Embryonic facial prominence (tissue), 1 donor: ENCODE measurements around the gene DSG2.
"Not testable (repeated sequence)": the region's sequence is repeated elsewhere in the genome, so short reads cannot be mapped to it uniquely, and the experiment has no call there.

Experiments used
- DNase-seq: peaks from one replicate; pipeline ENCODE4 v3.0.0-alpha.2; 2016; ENCODE audit errors: extremely low spot score

The DSG2 gene

DNA sequence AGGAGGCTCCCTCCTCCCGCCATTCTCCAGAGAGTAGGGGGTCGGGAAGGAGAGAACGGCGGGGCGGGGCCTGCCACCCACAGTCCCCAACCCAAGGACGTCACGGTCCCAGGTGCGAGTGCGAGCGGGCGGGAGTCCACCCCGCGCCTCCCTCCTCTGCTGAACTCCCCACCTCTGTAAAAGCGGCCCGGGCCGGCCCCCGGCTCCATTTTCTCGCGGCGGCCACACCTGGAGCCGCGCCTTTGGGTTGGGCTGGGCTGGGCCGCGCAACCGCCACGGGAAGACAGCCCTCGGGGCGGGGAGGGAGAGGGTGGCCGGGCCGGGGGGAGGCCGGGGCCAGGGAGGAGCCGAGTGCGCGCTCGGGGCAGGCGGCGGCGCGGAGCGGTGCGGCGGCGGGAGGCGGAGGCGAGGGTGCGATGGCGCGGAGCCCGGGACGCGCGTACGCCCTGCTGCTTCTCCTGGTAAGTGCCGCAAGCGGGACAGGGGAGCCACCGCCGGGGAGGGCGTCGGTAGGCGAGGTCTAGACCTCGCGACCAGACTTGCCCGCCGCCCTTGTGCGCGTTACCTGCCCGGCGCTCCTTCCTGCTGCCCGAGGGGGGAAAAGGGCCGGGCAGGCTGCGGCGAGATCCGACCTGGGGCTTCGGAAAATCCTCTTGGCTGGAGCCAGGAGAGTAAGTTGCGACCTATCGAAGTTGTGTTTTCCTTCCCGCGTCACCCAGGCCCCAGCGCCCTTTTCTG lies at the start of gene DSG2:
DSG2 (plus strand) TSS at position 342 of the 738 bp plus-strand sequence; CDS start at position 417, 75 bp downstream.
- DNase-seq = peak; percentile 22

DNA sequence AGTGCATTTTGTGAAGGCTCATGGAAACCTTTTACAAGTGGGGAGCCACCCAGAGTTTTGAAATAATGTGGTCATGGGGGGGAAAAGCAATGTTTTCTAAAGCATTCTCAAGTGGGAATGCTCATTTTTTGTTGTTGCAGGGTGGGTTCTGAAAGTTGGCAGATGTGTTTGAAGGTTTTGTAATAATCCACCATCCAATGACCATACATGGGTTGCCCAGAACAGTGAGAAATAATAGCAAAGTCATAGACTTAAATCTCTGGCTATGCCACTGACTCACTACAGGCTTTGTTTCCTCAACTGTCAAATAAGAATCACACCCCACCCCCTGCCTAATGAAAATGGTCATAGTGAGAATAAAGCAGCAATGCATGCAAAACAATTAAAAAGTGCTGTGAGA lies 47.6 kb upstream of the DSG2 start:
- DNase-seq = no peak

DNA sequence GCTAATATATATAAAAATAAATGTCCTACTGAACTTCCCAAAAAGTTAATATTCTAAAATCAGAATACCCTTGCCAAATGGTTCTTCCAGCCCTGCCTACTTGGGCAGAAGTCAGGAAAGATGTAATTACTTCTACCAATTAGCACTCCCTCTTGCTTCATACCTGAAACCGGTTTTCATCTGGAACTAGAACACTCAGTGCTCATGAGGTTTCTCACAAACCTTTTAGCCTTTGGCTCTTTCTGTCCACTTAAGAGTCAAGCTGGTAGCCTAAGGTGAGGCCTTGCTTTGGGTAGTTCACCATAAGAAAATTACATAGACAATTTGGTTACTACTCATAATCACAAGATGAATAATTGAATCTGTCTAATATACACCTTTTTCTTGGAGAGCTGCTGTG lies 46.4 kb upstream of the DSG2 start:
- no peak for DNase-seq

GRCh38 chr18:31454066-31454708 lies 43.8 kb upstream of the DSG2 start:
- no peak for DNase-seq

DNA sequence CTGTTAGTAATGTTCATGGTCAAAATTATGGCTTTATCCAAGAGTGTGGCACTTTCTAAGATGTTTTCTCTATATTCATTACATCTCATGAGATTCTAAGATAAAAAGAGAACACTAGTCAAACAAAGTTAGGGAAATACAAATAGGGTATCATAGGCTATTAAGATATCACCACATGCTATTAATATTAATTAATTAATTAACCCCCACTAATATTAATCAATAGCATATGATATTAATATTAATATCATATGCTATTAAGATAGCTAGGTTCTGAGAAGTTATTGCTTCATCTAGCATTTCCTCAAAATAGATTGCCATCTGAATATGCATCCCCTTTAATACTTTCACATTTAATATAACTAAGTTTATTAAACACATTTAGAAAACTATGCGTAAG lies 28.3 kb upstream of the DSG2 start:
- DNase-seq = no peak

GRCh38 chr18:31478688-31479087 lies 19.3 kb upstream of the DSG2 start:
- no peak for DNase-seq

DNA sequence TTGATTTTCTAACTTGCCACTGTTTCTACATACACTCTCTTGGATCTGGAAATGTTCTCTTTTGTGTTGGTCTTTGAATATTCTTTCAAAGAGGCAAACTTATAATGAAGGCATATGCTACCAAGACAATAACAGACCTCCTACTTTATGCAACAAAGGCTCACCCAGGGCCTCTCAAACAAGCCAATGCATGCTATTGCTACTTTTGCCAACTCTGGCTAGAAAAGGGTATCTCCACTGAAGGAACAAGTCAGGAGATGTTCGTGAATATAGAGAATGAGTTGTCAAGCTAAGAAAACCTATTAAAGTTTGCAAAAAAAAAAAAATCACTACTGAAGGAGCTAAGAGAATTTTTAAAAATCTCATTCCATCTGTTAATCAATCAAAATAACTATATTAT lies 15.9 kb upstream of the DSG2 start:
- no peak for DNase-seq

DNA sequence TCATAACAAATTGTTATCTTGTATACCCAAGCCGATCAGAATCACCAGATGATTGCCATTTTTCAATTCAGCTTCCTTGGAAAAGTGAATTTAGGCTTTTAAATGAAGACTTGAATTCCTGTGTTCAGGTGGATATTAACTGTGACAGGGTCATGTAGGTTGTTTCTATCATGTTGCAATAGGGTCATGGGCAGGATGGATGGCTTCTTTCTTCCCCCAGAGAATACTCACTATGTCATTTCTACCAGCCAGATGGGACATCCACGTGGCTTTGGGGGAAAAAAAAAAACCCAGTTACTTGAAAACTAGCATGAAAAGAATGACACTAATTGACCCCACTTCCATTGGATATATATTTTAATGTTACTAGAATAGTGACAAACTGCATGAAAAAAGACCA lies 14.6 kb upstream of the DSG2 start:
- no peak for DNase-seq

DNA sequence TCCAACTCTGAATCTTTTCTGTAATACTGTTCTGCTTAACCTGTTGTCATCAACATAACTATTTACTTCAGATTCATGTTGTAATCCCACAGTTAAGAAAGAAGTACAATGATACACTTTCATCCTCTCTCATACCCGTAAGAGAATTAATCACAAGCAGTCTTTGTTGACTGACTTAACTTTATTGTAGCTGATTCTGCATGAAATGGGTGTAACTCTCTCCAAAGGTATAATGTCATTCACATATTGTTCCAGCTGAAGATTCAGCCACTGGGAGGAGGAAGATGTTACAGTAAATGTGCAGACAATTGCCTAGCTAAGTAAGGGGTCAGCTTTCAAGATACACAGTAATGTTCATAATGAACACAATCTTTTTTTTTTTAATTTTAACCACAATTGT lies 13.5 kb upstream of the DSG2 start:
- DNase-seq = no peak

DNA sequence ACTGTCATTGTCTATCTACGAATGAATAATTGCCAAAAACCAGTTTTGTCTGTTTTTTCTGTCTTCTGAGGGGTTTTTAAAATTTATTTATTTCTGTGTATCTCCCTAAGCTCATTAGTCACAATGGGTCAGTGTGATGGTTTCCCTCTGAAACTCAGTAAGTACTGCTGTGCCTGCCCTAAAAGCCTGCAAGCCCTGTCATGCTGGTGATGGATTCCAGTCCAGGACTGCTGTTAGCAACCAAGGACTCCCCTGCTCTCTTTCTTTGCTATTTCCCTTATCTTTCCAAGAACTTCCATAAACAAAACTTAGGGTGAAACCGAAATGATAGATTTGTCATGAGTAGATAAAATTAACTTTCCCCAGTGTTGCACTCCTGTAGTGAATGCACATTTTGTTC lies 11.8 kb upstream of the DSG2 start:
- no peak for DNase-seq

GRCh38 chr18:31487246-31488015 lies 10.5 kb upstream of the DSG2 start:
- DNase-seq = no peak

- no peak for DNase-seq
Measured at GRCh38 chr18:31489311-31489710, 8.7 kb upstream of the DSG2 start.

DNA sequence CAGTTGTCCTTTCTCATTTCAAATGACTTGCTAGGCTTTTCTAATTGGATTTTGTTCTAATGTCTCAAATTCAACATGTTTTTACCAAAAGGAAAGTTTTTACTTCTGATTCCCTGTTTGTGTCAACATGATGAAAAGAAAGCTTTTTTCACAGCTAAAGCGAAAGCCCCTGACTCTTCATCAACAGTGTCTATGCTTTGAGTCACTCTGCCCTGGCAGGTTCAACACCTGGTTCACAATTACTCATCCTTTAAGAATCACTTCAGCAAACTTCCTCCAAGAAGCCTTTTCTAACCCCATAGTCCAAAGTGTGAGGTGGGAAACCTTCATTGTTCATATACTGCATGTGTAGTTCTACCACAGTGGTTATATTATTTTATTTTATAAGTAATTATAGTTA lies 7.6 kb upstream of the DSG2 start:
- DNase-seq = no peak

- no peak for DNase-seq
Measured at GRCh38 chr18:31490833-31491232, 7.1 kb upstream of the DSG2 start.

DNA sequence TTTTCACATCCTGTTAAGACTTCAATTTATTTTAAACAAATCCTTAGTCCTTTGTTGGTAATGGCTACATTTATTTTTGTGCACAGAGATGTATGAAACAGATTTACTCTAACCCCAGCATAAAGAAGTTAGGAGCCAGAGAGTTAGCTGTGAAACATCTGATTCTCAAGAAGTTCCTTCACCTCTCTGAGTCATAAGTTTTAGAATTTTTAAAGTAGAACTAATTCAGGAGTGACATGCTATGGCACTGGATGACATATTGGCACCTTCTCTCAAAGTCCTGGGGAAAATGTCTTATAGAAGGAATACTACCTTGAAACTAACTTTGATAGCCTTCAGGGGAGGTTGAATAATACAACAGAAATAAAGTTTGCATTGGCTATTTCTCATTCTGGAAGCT lies 6.4 kb upstream of the DSG2 start:
- no peak for DNase-seq

DNA sequence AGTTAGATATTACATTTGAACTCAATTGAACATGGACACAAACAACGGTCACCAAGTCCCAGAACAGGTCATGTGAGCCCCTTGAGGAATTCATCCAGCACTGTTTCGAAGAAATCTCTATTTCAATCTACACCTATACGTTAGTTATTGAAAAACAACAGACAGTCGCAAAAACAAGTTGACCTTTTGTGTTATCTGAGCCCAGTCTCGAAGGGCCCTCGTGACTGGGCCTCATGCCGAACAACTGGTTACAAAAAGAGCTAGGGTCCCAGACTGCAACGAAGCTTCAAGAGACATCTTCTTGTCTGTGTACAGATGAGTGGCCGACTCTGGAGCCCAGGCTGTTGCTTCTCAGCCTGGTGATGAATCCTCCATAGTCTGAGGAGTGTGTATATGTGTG lies 5.3 kb upstream of the DSG2 start:
- DNase-seq = no peak

- no peak for DNase-seq
Measured at GRCh38 chr18:31493171-31493570, 4.8 kb upstream of the DSG2 start.

- no peak for DNase-seq
Measured at GRCh38 chr18:31493941-31494340, 4.0 kb upstream of the DSG2 start.

DNA sequence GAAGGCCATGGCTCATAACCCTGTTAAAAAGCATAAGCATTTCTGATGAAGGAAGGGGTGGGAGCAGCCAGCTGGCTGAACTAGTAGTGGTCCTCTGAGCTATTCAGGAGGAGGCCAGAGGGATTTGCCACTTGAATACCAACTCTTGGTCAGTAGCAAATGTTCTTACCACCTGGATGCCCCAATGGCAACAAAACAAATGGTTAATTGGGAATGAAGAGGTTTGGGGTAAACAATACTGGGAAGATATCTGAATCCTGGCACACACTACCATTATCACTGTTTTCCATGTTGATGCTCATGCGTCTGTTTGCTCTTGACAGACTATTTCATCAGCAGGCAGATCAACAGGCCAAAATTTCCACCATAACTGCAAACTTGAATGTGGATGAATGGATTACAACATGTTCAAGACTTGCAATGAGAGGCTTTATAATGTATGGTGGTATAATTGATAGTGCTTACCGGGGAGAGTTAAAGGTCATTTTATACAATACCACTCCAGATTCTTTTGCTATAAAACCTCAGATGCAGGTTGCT lies 3.2 kb upstream of the DSG2 start:
- not testable (repeated sequence) for DNase-seq

DNA sequence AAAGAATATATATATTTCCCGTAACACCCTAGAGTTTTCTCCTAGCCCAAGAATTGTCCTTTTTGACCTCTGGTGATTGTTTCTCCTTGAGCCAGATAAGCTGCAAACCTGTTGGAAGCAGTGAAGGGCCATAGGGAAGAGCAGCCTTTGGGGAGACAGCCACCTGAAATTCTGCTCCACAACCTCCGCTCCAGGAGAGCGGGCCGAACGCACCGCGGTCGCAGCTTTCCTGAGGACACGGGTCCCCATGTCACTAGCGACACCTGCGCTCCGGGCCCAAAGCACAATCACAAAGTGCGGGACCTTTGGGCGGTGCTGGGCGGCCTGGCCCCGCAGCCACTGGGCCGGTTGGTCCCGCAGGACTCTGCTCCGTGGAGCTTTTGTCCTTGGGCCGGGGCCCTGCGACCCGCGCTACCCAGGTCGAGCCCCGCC lies 557 bp upstream of the DSG2 start:
- no peak for DNase-seq

GRCh38 chr18:31498574-31499524 lies 872 bp downstream of the DSG2 start:
- DNase-seq = no peak
